ENCODE results near the gene GPC3.

GPC3 gene

DNA sequence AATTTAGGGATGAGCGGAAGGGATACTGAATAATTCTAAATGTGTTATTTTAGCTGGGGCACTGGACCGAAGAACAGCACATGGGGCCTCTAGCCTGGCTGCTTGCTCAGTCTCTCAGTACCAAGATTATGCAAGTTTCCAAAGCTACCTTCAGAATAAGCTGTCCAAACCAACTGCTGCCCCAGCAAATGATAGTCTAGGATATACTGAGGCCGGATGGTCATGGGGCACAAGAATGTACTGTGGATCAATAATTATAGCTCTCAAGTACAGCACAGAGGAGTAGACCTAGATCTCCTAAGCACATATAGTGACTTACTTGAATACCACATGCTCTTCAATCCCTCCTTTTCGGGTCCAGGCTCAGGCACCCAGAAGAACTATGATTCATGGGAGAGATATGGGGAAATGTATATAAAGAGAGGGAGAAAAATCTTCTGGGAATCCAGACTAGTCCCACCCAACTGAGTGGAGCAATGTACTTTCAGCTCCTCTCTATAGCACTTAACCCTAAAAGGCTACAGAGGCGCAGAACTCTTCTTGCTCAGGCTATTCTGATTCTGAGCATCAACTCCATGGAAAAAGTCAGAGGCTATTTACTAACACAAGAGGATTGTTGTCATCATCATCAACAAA, 409.8 kb downstream of the GPC3 start:
- H3K4me3 Mint-ChIP-seq = no peak overlapping the region
- H3K4me1 Mint-ChIP-seq (ENCODE audit: low read depth) = no peaks in the 10 kb centered on the region
- no peak overlapping the region for H3K27ac Mint-ChIP-seq
- no peaks in the 10 kb centered on the region for H3K36me3 Mint-ChIP-seq (ENCODE audit: low read depth)
- H3K9me3 Mint-ChIP-seq = peaks cover 10% of the 10 kb centered on the region
- H3K27me3 Mint-ChIP-seq = no peaks in the 10 kb centered on the region

- Mint-ChIP-seq H3K27ac (no peak overlapping the region), H3K4me1 (ENCODE audit: low read depth) (no peaks in the 10 kb centered on the region), H3K4me3 (no peak overlapping the region), H3K36me3 (ENCODE audit: low read depth) (no peaks in the 10 kb centered on the region), H3K27me3 (no peaks in the 10 kb centered on the region), H3K9me3 (peaks cover 10% of the 10 kb centered on the region)
Observed at GRCh38 chrX:133574716-133575115, 410.7 kb downstream of the GPC3 start.

GRCh38 chrX:133570549-133570948, 414.8 kb downstream of the GPC3 start:
- H3K27ac Mint-ChIP-seq = no peak overlapping the region

GRCh38 chrX:133569217-133569616, 416.2 kb downstream of the GPC3 start:
- no peak overlapping the region for H3K4me3 Mint-ChIP-seq
- no peaks in the 10 kb centered on the region for H3K27me3 Mint-ChIP-seq
- H3K27ac Mint-ChIP-seq = no peak overlapping the region
- no peaks in the 10 kb centered on the region for H3K36me3 Mint-ChIP-seq (ENCODE audit: low read depth)
- H3K4me1 Mint-ChIP-seq (ENCODE audit: low read depth) = no peaks in the 10 kb centered on the region
- H3K9me3 Mint-ChIP-seq = peaks cover 10% of the 10 kb centered on the region

More at GRCh38 chrX:133570549-133570948, 414.8 kb downstream of the GPC3 start:
- Mint-ChIP-seq H3K4me3 (no peak overlapping the region), H3K4me1 (ENCODE audit: low read depth) (no peaks in the 10 kb centered on the region), H3K27me3 (no peaks in the 10 kb centered on the region), H3K36me3 (ENCODE audit: low read depth) (no peaks in the 10 kb centered on the region), H3K9me3 (peaks cover 10% of the 10 kb centered on the region)

GRCh38 chrX:133568109-133568508, 417.3 kb downstream of the GPC3 start:
- Mint-ChIP-seq H3K4me3 (no peak overlapping the region), H3K9me3 (peaks cover 8% of the 10 kb centered on the region), H3K27me3 (no peaks in the 10 kb centered on the region), H3K27ac (no peak overlapping the region), H3K4me1 (ENCODE audit: low read depth) (no peaks in the 10 kb centered on the region), H3K36me3 (ENCODE audit: low read depth) (no peaks in the 10 kb centered on the region)

DNA sequence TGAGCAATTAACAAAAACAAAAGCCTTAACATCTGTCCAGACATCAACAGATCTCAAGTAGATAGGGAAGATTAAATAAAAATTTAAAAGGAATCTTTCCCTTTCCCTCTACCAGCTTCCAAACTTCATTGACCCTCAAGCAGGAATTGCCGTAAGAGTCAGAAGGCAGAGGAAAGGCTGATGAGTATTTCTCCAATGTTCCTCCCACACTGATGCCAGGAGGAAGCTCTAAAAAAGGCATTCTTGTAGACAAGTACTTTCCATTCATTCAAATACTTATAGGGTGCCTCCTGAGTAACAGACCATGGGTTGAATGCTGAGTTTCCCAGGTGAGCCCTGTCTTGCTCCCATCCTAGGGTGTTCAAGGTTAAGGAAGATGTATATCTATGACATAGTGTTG, 418.5 kb downstream of the GPC3 start:
- H3K27ac Mint-ChIP-seq = no peak overlapping the region
- no peaks in the 10 kb centered on the region for H3K4me1 Mint-ChIP-seq (ENCODE audit: low read depth)
- H3K9me3 Mint-ChIP-seq = no peaks in the 10 kb centered on the region
- H3K36me3 Mint-ChIP-seq (ENCODE audit: low read depth) = no peaks in the 10 kb centered on the region
- no peaks in the 10 kb centered on the region for H3K27me3 Mint-ChIP-seq
- no peak overlapping the region for H3K4me3 Mint-ChIP-seq

DNA sequence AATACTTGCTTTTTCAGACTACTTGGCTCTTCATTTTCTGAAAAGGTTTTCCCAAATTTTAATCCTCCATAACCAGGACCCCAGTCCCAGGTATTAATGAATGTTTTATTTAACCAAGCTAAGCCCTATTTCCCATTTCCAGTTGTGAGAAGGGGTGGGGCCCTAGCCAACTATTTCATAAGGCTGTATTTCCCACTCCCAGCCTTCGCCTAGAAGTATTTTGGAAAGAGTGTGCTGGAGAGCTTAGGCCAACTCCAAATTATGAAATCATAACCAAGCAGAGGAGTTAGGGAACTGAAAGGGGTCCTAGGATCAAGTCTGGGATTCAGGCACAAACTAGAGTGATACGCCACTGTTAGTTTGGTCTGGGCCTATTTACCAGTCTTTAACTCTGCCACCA, 421.7 kb downstream of the GPC3 start:
- Mint-ChIP-seq H3K4me1 (ENCODE audit: low read depth) (no peaks in the 10 kb centered on the region), H3K4me3 (no peak overlapping the region), H3K27me3 (no peaks in the 10 kb centered on the region), H3K27ac (no peak overlapping the region), H3K36me3 (ENCODE audit: low read depth) (no peaks in the 10 kb centered on the region), H3K9me3 (no peaks in the 10 kb centered on the region)

- H3K4me3 Mint-ChIP-seq = no peak overlapping the region
Observed at GRCh38 chrX:133561251-133561650, 424.1 kb downstream of the GPC3 start.

GRCh38 chrX:133559909-133560308, 425.5 kb downstream of the GPC3 start:
- Mint-ChIP-seq H3K4me1 (ENCODE audit: low read depth) (no peaks in the 10 kb centered on the region), H3K9me3 (peaks cover 7% of the 10 kb centered on the region), H3K36me3 (ENCODE audit: low read depth) (no peaks in the 10 kb centered on the region), H3K27ac (no peak overlapping the region), H3K27me3 (no peaks in the 10 kb centered on the region), H3K4me3 (no peak overlapping the region)

More at GRCh38 chrX:133561251-133561650, 424.1 kb downstream of the GPC3 start:
- no peaks in the 10 kb centered on the region for H3K27me3 Mint-ChIP-seq
- H3K27ac Mint-ChIP-seq = no peak overlapping the region
- no peaks in the 10 kb centered on the region for H3K36me3 Mint-ChIP-seq (ENCODE audit: low read depth)
- H3K9me3 Mint-ChIP-seq = no peaks in the 10 kb centered on the region
- H3K4me1 Mint-ChIP-seq (ENCODE audit: low read depth) = no peaks in the 10 kb centered on the region

DNA sequence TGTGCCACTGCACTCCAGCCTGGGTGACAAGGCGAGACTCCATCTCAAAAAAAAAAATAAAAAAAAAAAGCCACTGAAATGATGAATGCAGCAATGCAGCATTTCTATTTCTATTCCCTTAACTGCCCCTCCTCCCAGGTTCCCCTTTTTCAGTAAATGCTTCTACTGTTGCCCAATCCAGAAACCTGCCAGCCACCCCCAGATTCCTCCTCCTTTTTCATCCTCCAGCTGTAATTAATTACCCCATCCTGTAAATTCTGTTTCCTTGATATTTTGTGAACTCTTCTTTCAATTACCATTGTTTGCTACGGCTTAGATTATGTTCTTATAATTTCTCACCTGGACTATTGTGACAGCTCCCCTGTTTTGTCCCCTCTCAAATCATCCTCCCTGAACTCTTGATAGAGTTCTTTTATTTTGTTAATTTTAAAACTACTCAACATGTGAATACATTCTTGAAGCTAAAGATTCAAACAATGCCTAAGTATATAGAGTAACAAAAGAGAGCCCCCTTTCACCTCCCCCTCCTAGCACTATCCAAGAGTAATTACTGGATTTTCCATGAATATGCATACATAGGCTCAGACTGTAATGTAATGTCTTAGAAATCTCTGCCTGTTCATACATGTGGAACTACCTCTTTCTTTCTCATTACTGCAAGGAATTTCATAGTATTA, 429.5 kb downstream of the GPC3 start:
- Mint-ChIP-seq H3K9me3 (peaks cover 7% of the 10 kb centered on the region), H3K4me3 (no peak overlapping the region), H3K27me3 (no peaks in the 10 kb centered on the region), H3K36me3 (ENCODE audit: low read depth) (no peaks in the 10 kb centered on the region), H3K4me1 (ENCODE audit: low read depth) (no peaks in the 10 kb centered on the region), H3K27ac (no peak overlapping the region)

GRCh38 chrX:133550665-133551485, 434.5 kb downstream of the GPC3 start:
- H3K4me3 Mint-ChIP-seq = no peak overlapping the region
- peaks cover 6% of the 10 kb centered on the region for H3K9me3 Mint-ChIP-seq
- H3K27me3 Mint-ChIP-seq = no peaks in the 10 kb centered on the region
- H3K27ac Mint-ChIP-seq = no peak overlapping the region
- H3K4me1 Mint-ChIP-seq (ENCODE audit: low read depth) = no peaks in the 10 kb centered on the region
- H3K36me3 Mint-ChIP-seq (ENCODE audit: low read depth) = no peaks in the 10 kb centered on the region

DNA sequence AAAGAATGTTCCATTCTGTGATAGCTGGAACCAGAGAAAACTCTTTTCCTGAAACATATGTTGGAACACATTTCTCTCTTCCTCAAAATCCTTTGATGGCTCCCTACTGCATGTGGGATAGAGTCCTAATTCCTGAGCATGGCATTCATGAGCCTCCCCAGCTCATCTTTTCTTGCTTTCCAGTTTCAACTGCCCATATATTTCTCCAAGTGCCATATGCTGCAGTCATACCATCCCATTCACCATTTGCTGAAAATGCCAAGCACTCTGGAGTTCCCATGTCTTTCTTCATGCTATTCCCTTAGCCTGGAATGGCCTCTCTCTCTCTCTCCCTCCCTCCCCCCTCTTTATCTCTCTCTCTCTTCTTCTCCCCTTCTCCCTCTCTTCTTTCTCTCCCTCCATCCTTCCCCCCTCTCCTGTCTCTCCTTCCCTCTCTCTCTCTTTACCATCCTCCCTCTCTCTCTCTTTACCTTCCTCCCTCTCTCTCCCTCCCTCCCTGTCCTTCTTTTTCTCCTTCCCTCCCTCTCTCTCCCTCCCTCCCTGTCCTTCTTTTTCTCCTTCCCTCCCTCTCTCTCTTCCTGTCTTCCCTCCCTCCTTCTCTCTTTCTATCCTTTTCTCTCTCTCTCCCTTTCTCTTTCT, 436.0 kb downstream of the GPC3 start:
- Mint-ChIP-seq H3K4me1 (ENCODE audit: low read depth) (no peaks in the 10 kb centered on the region), H3K36me3 (ENCODE audit: low read depth) (no peaks in the 10 kb centered on the region), H3K27ac (no peak overlapping the region), H3K27me3 (no peaks in the 10 kb centered on the region), H3K4me3 (no peak overlapping the region), H3K9me3 (no peaks in the 10 kb centered on the region)

GRCh38 chrX:133546441-133546840, 439.0 kb downstream of the GPC3 start:
- Mint-ChIP-seq H3K9me3 (no peaks in the 10 kb centered on the region), H3K4me1 (ENCODE audit: low read depth) (no peaks in the 10 kb centered on the region), H3K36me3 (ENCODE audit: low read depth) (no peaks in the 10 kb centered on the region), H3K27me3 (no peaks in the 10 kb centered on the region), H3K4me3 (no peak overlapping the region), H3K27ac (no peak overlapping the region)

GRCh38 chrX:133544778-133545177, 440.6 kb downstream of the GPC3 start:
- no peaks in the 10 kb centered on the region for H3K27me3 Mint-ChIP-seq

GRCh38 chrX:133544115-133544514, 441.3 kb downstream of the GPC3 start:
- Mint-ChIP-seq H3K27ac (no peak overlapping the region), H3K9me3 (no peaks in the 10 kb centered on the region), H3K27me3 (no peaks in the 10 kb centered on the region), H3K4me1 (ENCODE audit: low read depth) (no peaks in the 10 kb centered on the region), H3K36me3 (ENCODE audit: low read depth) (no peaks in the 10 kb centered on the region), H3K4me3 (no peak overlapping the region)

More at GRCh38 chrX:133544778-133545177, 440.6 kb downstream of the GPC3 start:
- H3K36me3 Mint-ChIP-seq (ENCODE audit: low read depth) = no peaks in the 10 kb centered on the region
- no peaks in the 10 kb centered on the region for H3K9me3 Mint-ChIP-seq
- H3K27ac Mint-ChIP-seq = no peak overlapping the region
- H3K4me3 Mint-ChIP-seq = no peak overlapping the region
- no peaks in the 10 kb centered on the region for H3K4me1 Mint-ChIP-seq (ENCODE audit: low read depth)

Data from stimulated activated naive CD8-positive, alpha-beta T cell treated with anti-CD3 and anti-CD28 coated beads, Interleukin-15, Interleukin-2, amounts not matched to agents 100 ng/mL and 50 ng/mL, for 24 hours (primary cell).